Mesenchymal stem cell (in vitro differentiated cells and primary cell): Measurements from ENCODE around the gene PRM2.

ENCODE experiments used
- DNase-seq: peaks from one replicate; pipeline ENCODE4 v3.0.0-alpha.2; 2013
- H2AFZ ChIP-seq: one replicate; pipeline ENCODE4 v1.6.1; 2013; ENCODE audit warnings: low read depth, mild to moderate bottlenecking, control low read depth, inconsistent platforms, low read length, moderate library complexity
- H2AK5ac ChIP-seq: 2 replicates; pipeline ENCODE4 v1.6.1; 2013; ENCODE audit warnings: low read length, moderate library complexity, mild to moderate bottlenecking, inconsistent platforms; ENCODE audit not compliant: severe bottlenecking
- H2BK120ac ChIP-seq: one replicate; pipeline ENCODE4 v1.6.1; 2013; ENCODE audit warnings: low read depth, mild to moderate bottlenecking, inconsistent platforms, low read length, moderate library complexity
- H2BK12ac ChIP-seq, 2 experiments: one replicate each; pipeline ENCODE4 v1.6.1; 2013; ENCODE audit warnings: inconsistent platforms in 2 of 2, low read length in 2 of 2, mild to moderate bottlenecking in 2 of 2, moderate library complexity in 2 of 2, control low read depth in 1 of 2
- H2BK15ac ChIP-seq: one replicate; pipeline ENCODE4 v1.6.1; 2013; ENCODE audit warnings: mild to moderate bottlenecking, low read depth, inconsistent platforms; ENCODE audit not compliant: poor library complexity, severe bottlenecking
- H2BK5ac ChIP-seq: 2 replicates; pipeline ENCODE4 v1.6.1; 2013; ENCODE audit warnings: low read depth, mild to moderate bottlenecking, low read length, control low read depth, inconsistent platforms; ENCODE audit not compliant: poor library complexity, severe bottlenecking
- H3K14ac ChIP-seq, 2 experiments: one replicate each; pipeline ENCODE4 v1.6.1; 2013; ENCODE audit warnings: inconsistent platforms in 2 of 2, low read length in 2 of 2, control low read depth in 1 of 2, mild to moderate bottlenecking in 1 of 2, moderate library complexity in 1 of 2
- H3K18ac ChIP-seq, 2 experiments: one replicate each; pipeline ENCODE4 v1.6.1; 2013; ENCODE audit warnings: inconsistent platforms in 2 of 2, low read length in 2 of 2, control low read depth in 1 of 2, low read depth in 1 of 2, mild to moderate bottlenecking in 1 of 2
- H3K23ac ChIP-seq, 2 experiments: one replicate each; pipeline ENCODE4 v1.6.1; 2013; ENCODE audit warnings: inconsistent platforms in 2 of 2, low read length in 2 of 2, mild to moderate bottlenecking in 2 of 2, moderate library complexity in 2 of 2, control low read depth in 1 of 2
- H3K27ac ChIP-seq: 2 replicates; pipeline ENCODE4 v1.5.1; 2013; ENCODE audit warnings: mild to moderate bottlenecking, moderate library complexity, low read length, control low read depth, inconsistent platforms; ENCODE audit not compliant: poor library complexity, severe bottlenecking
- H3K27me3 ChIP-seq, 2 experiments: 2 replicates each; pipeline versions ENCODE4 v1.6.1 to v1.7.0; 2013; ENCODE audit warnings: low read length in 2 of 2, mild to moderate bottlenecking in 2 of 2, moderate library complexity in 2 of 2, control low read depth in 1 of 2, inconsistent platforms in 1 of 2; ENCODE audit not compliant: control insufficient read depth in 1 of 2, insufficient read depth in 1 of 2
- H3K36me3 ChIP-seq, 2 experiments: 2 replicates each; pipeline versions ENCODE4 v1.6.1 to v1.7.0; 2013; ENCODE audit warnings: low read length in 2 of 2, control low read depth in 1 of 2, inconsistent platforms in 1 of 2, low read depth in 1 of 2, mild to moderate bottlenecking in 1 of 2; ENCODE audit not compliant: insufficient read depth in 2 of 2, control insufficient read depth in 1 of 2
- H3K4ac ChIP-seq, 2 experiments: one replicate each; pipeline ENCODE4 v1.6.1; 2013; ENCODE audit warnings: inconsistent platforms in 2 of 2, low read length in 2 of 2, mild to moderate bottlenecking in 2 of 2, moderate library complexity in 2 of 2, control low read depth in 1 of 2, low read depth in 1 of 2
- H3K4me1 ChIP-seq: 2 replicates; pipeline ENCODE4 v1.6.1; 2013; ENCODE audit warnings: low read depth, low read length, control low read depth; ENCODE audit not compliant: control insufficient read depth, insufficient read depth
- H3K4me2 ChIP-seq: 2 replicates; pipeline ENCODE4 v1.6.1; 2013; ENCODE audit warnings: low read length, mild to moderate bottlenecking, inconsistent platforms; ENCODE audit not compliant: poor library complexity, severe bottlenecking
- H3K4me3 ChIP-seq, 2 experiments: 2 replicates each; pipeline versions ENCODE4 v1.5.1 to v1.7.0; 2013; ENCODE audit warnings: low read length in 2 of 2, mild to moderate bottlenecking in 2 of 2, control low read depth in 1 of 2, low read depth in 1 of 2; ENCODE audit not compliant: insufficient read depth in 1 of 2
- H3K79me1 ChIP-seq: replicated peaks from 2 replicates; pipeline ENCODE4 v1.6.1; 2013; ENCODE audit warnings: mild to moderate bottlenecking, control low read depth, low read length, inconsistent platforms; ENCODE audit not compliant: poor library complexity, severe bottlenecking
- H3K9ac ChIP-seq: 2 replicates; pipeline ENCODE4 v1.7.0; 2013; ENCODE audit warnings: mild to moderate bottlenecking, low read length, moderate library complexity
- H3K9me3 ChIP-seq: 2 replicates; pipeline ENCODE4 v1.7.0; 2013; ENCODE audit warnings: mild to moderate bottlenecking, low read length; ENCODE audit not compliant: control insufficient read depth
- H4K8ac ChIP-seq: one replicate; pipeline ENCODE4 v1.6.1; 2013; ENCODE audit warnings: inconsistent platforms, mild to moderate bottlenecking, low read length, moderate library complexity
- H4K91ac ChIP-seq: one replicate; pipeline ENCODE4 v1.6.1; 2013; ENCODE audit warnings: mild to moderate bottlenecking, low read length, inconsistent platforms
- WGBS: methylation state at CpG from one replicate; pipeline ENCODE4 v1.1.7; 2013; ENCODE audit warnings: mixed read lengths; 5-methylcytosine and 5-hydroxymethylcytosine counted together

PRM2 gene

DNA sequence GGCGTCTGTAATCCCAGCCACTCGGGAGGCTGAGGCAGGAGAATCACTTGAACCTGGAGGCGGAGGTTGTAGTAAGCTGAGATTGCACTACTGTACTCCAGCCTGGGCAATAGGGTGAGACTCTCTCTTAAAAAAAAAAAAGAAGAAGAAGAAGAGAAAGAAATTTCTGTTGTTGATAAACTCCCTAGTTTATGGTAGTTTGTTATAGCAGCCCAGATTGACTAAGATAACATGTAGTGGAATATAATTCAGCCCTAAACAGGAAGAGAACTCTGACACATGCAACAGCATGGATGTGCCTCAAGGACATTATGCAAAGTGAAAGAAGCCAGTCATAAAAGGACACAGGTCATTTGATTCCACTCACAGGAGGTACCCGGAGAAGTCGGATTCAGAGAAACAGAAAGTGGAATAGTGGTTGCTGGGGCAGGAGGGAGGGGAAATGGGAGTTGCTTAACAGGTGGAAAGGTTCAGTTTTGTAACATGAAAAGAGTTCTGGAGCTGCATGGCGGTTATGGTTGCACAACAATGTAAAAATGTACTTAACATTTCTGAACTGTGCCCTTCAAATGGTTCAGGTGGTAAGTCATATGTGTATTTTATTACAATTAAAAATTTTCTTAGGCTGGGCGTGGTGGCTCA lies 30.8 kb upstream of the PRM2 start:
- Histone ChIP-seq H3K14ac (no peak overlapping the region), H4K91ac (no peak overlapping the region)

GRCh38 chr16:11306381-11306780 lies 30.1 kb upstream of the PRM2 start:
- no peak overlapping the region for H3K27ac ChIP-seq
- H2BK120ac ChIP-seq, result no peak overlapping the region
- H2BK5ac ChIP-seq, result no peak overlapping the region
- H3K36me3 ChIP-seq, result no peaks in the 10 kb centered on the region
- H3K9ac ChIP-seq, result no peak overlapping the region
- no peak overlapping the region for H2BK12ac ChIP-seq
- H3K4ac ChIP-seq, result no peak overlapping the region
- H2AK5ac ChIP-seq, result peak overlapping the region; percentile 54
- no peak overlapping the region for H3K4me3 ChIP-seq
- no peak overlapping the region for H2BK15ac ChIP-seq
- H3K18ac ChIP-seq, result no peak overlapping the region
- H3K14ac ChIP-seq, result no peak overlapping the region
- no peak overlapping the region for H4K8ac ChIP-seq
- H4K91ac ChIP-seq, result no peak overlapping the region
- no peaks in the 10 kb centered on the region for H3K79me1 ChIP-seq
- no peak overlapping the region for H3K23ac ChIP-seq
- H3K9me3 ChIP-seq, result no peaks in the 10 kb centered on the region
- no peak overlapping the region for H3K4me2 ChIP-seq
- H2AFZ ChIP-seq, result no peak overlapping the region
- peaks cover 31% of the 10 kb centered on the region for H3K4me1 ChIP-seq
- no peak for DNase-seq
- no peaks in the 10 kb centered on the region for H3K27me3 ChIP-seq
- 86% methylated on average over 6 of the region's 8 CpGs for WGBS

More for the DNA sequence above, 30.8 kb upstream of the PRM2 start:
- H3K27me3 ChIP-seq, result no peaks in the 10 kb centered on the region
- H2BK12ac ChIP-seq, result no peak overlapping the region
- H2BK120ac ChIP-seq, result no peak overlapping the region
- H2BK5ac ChIP-seq, result peak overlapping the region; percentile 63
- peak; percentile 36 for DNase-seq
- no peak overlapping the region for H3K4ac ChIP-seq
- no peak overlapping the region for H4K8ac ChIP-seq
- H2AK5ac ChIP-seq, result peak overlapping the region; percentile 42
- no peaks in the 10 kb centered on the region for H3K9me3 ChIP-seq
- no peak overlapping the region for H2AFZ ChIP-seq
- H2BK15ac ChIP-seq, result no peak overlapping the region
- no peaks in the 10 kb centered on the region for H3K79me1 ChIP-seq
- WGBS, result 86% methylated on average over 6 of the region's 7 CpGs
- H3K4me1 ChIP-seq, result peaks cover 36% of the 10 kb centered on the region
- no peak overlapping the region for H3K23ac ChIP-seq
- H3K9ac ChIP-seq, result no peak overlapping the region
- no peak overlapping the region for H3K27ac ChIP-seq
- H3K36me3 ChIP-seq, result no peaks in the 10 kb centered on the region
- no peak overlapping the region for H3K18ac ChIP-seq
- no peak overlapping the region for H3K4me2 ChIP-seq
- no peak overlapping the region for H3K4me3 ChIP-seq

DNA sequence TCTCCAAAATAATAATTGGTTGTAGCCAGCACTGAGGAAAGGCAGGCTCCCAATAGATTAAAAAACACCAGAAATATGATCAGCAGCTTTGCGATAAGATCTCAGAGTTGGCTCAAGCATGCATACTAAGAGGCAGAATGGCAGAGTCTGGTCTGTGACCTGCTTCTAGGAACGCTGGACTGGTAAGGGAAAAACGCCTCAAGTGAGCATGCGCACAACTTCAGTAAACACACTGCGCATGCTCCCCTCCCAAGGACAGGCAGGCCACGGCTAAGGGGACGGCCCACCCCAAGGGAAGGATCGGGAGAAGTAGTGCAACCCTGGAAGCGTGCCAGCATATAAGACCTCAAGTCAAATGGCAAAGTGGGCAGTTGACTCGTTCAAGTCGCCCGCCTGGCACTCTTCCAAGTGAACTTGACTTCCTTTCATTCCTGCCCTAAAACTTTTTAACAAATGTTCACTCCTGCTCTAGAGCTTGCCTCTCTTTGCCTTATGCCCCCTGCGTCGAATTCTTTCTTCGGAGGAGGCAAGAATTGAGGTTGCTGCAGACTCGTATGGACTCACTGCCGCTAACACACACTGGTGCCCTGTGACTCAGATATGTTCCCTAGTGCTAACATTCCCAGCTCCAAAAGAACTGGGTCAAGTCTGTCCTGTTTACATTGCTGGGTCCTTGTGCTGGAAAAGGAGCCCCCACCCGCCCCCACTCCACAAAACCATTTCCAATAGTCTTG lies 27.3 kb upstream of the PRM2 start:
- Histone ChIP-seq H2BK15ac (no peak overlapping the region), H3K9me3 (no peaks in the 10 kb centered on the region), H2AK5ac (peak overlapping the region; percentile 59), H3K14ac (no peak overlapping the region), H3K18ac (no peak overlapping the region), H2BK120ac (no peak overlapping the region), H2AFZ (no peak overlapping the region), H2BK12ac (no peak overlapping the region), H3K23ac (no peak overlapping the region), H3K4me2 (no peak overlapping the region), H3K27me3 (peaks cover 0 to 4% of the 10 kb centered on the region in 2 experiments), H3K4me3 (no peak overlapping the region), H3K27ac (no peak overlapping the region), H2BK5ac (no peak overlapping the region), H3K4me1 (peaks cover 19% of the 10 kb centered on the region), H4K8ac (no peak overlapping the region), H3K36me3 (no peaks in the 10 kb centered on the region), H3K79me1 (no peaks in the 10 kb centered on the region), H3K4ac (no peak overlapping the region), H4K91ac (no peak overlapping the region), H3K9ac (no peak overlapping the region)
- 86% methylated on average over 18 of the region's 18 CpGs for WGBS
- peak; percentile 36 for DNase-seq

GRCh38 chr16:11302977-11303376 lies 26.7 kb upstream of the PRM2 start:
- no peak for DNase-seq
- no peak overlapping the region for H3K18ac ChIP-seq
- H3K27me3 ChIP-seq, result peaks cover 0 to 4% of the 10 kb centered on the region in 2 experiments
- no peak overlapping the region for H2BK120ac ChIP-seq
- WGBS, result 94% methylated on average over 4 of the region's 4 CpGs
- no peak overlapping the region for H3K27ac ChIP-seq
- H3K14ac ChIP-seq, result no peak overlapping the region
- no peaks in the 10 kb centered on the region for H3K9me3 ChIP-seq
- no peak overlapping the region for H4K91ac ChIP-seq
- no peak overlapping the region for H2BK5ac ChIP-seq
- H3K23ac ChIP-seq, result no peak overlapping the region
- H3K9ac ChIP-seq, result no peak overlapping the region
- H3K4me2 ChIP-seq, result no peak overlapping the region
- H4K8ac ChIP-seq, result no peak overlapping the region
- H3K36me3 ChIP-seq, result no peaks in the 10 kb centered on the region
- no peak overlapping the region for H3K4me3 ChIP-seq
- H2BK12ac ChIP-seq, result no peak overlapping the region
- H3K4ac ChIP-seq, result no peak overlapping the region
- no peaks in the 10 kb centered on the region for H3K79me1 ChIP-seq
- H2AFZ ChIP-seq, result no peak overlapping the region
- peak overlapping the region; percentile 59 for H2AK5ac ChIP-seq
- peaks cover 13% of the 10 kb centered on the region for H3K4me1 ChIP-seq
- H2BK15ac ChIP-seq, result no peak overlapping the region
